Retina (tissue), 1 donor: ENCODE results near the gene LNPK.
A peak's percentile ranks its signal among the peaks of the same experiment; 100 is the strongest.
"Not testable (repeated sequence)": the region's sequence is repeated elsewhere in the genome, so short reads cannot be mapped to it uniquely, and the experiment has no call there.

Experiments used
- DNase-seq: peaks from one replicate; pipeline ENCODE4 v3.0.0-alpha.2; 2016

The LNPK gene

GRCh38 chr2:176001916-176002687, at the start of gene LNPK:
TSS of gene LNPK (minus strand) at chr2:176002267. CDS start at chr2:175995584, 6,683 bp downstream.
- peak; percentile 99 for DNase-seq

GRCh38 chr2:176039375-176039774, 37.3 kb upstream of the LNPK start:
- no peak for DNase-seq

- no peak for DNase-seq
These were observed 36.6 kb upstream of the LNPK start for GRCh38 chr2:176038694-176039093.

- DNase-seq: no peak
These were observed 33.1 kb upstream of the LNPK start for GRCh38 chr2:176035013-176035691.

- DNase-seq: no peak
These were observed 25.7 kb upstream of the LNPK start for GRCh38 chr2:176027806-176028205.

GRCh38 chr2:176025932-176026331, 23.9 kb upstream of the LNPK start:
- DNase-seq: no peak

- DNase-seq: no peak
These were observed 22.0 kb upstream of the LNPK start for GRCh38 chr2:176024083-176024482.

- DNase-seq: no peak
These were observed 20.0 kb upstream of the LNPK start for GRCh38 chr2:176022048-176022447.

GRCh38 chr2:176020400-176020799, 18.3 kb upstream of the LNPK start:
- DNase-seq: no peak

- DNase-seq: no peak
These were observed 16.6 kb upstream of the LNPK start for GRCh38 chr2:176018708-176019107.

GRCh38 chr2:176009445-176009844, 7.4 kb upstream of the LNPK start:
- no peak for DNase-seq

- DNase-seq: no peak
These were observed 2.9 kb upstream of the LNPK start for GRCh38 chr2:176004934-176005333.

- no peak for DNase-seq
These were observed 1.9 kb upstream of the LNPK start for GRCh38 chr2:176003958-176004357.

- peak; percentile 13 for DNase-seq
These were observed 682 bp upstream of the LNPK start for GRCh38 chr2:176002688-176003210.

GRCh38 chr2:176001281-176001915, 669 bp downstream of the LNPK start:
- no peak for DNase-seq

GRCh38 chr2:175999283-175999819, 2.7 kb downstream of the LNPK start:
- DNase-seq: no peak

GRCh38 chr2:175990099-175990498, 12.0 kb downstream of the LNPK start:
- DNase-seq: no peak

GRCh38 chr2:175987126-175987525, 14.9 kb downstream of the LNPK start:
- DNase-seq: not testable (repeated sequence)

- DNase-seq: no peak
These were observed 17.2 kb downstream of the LNPK start for GRCh38 chr2:175984846-175985245.

GRCh38 chr2:175981551-175981950, 20.5 kb downstream of the LNPK start:
- DNase-seq: no peak

GRCh38 chr2:175976391-175977157, 25.5 kb downstream of the LNPK start:
- no peak for DNase-seq

- DNase-seq: no peak
These were observed 28.7 kb downstream of the LNPK start for GRCh38 chr2:175973373-175973772.

GRCh38 chr2:175966839-175967238, 35.2 kb downstream of the LNPK start:
- no peak for DNase-seq
